DMS53 treated with DMSO at 0.1 percent for 48 hours (cell line): Measurements from ENCODE around the gene PRR9.
"Not testable (repeated sequence)": the region's sequence is repeated elsewhere in the genome, so short reads cannot be mapped to it uniquely, and the experiment has no call there.

Experiments used
- DNase-seq: peaks from one replicate; lab custom pipeline; 2025; ENCODE audit not compliant: unreplicated experiment; lab: John Stamatoyannopoulos, UW

PRR9 gene

DNA sequence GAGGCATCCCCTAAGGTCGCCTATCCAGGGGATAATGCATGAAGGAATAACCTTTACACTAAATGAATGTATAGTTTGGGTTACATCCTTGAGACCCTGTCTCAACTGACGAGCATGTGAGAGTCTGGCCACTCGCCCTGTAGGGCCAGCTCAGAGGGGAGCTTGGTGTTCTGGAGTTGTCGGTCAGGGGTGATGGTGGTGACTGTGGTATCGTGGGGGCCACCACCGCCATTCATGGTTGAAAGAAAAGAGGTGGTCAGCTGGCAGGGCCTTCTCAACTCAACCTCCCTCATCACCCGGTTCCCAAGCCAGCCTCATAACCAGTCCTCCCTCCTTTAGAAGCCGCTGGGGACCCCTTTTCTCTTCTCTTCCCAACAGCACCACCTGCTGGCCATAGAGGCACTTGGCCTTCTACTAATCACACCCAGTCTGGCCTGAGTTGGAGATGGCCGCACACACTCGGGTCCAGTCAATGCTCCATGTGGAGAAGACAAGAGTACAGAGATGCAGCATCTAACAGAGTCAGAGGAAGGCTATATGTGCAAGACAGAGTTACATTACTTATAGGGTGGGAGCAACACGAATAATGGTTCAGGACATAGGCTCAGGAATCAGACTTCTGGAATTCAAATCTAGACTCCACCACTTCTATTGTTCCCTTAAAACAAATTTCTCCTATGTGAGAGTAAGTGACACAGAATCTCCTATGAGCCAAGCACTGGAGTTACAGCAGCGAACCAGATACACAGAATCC lies 11.9 kb downstream of the PRR9 start:
- not testable (repeated sequence) for DNase-seq

GRCh38 chr1:153231363-153231762 lies 14.0 kb downstream of the PRR9 start:
- DNase-seq, result no peak

GRCh38 chr1:153231785-153232184 lies 14.4 kb downstream of the PRR9 start:
- DNase-seq, result no peak

DNA sequence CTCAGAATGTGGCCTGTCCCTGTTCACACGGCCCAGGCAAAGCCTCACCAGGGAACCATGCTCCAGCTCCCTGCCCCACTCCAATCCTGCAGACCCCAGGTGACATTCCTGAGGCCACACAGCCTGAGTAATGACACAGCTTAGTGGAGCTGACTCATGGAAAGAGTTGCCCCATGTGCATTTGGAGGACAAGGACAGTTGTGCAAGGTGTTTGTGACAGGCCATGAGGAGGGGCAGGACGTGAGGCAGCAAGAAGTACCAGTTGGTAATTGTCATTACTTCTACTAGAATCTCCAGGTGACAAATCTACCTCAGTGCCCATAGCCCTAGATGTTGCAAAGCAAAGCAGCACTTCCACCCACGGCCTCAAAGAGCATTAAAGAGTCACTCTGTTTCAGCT lies 15.2 kb downstream of the PRR9 start:
- DNase-seq, result no peak

- DNase-seq, result no peak
These were observed 16.1 kb downstream of the PRR9 start for GRCh38 chr1:153233448-153233847.

DNA sequence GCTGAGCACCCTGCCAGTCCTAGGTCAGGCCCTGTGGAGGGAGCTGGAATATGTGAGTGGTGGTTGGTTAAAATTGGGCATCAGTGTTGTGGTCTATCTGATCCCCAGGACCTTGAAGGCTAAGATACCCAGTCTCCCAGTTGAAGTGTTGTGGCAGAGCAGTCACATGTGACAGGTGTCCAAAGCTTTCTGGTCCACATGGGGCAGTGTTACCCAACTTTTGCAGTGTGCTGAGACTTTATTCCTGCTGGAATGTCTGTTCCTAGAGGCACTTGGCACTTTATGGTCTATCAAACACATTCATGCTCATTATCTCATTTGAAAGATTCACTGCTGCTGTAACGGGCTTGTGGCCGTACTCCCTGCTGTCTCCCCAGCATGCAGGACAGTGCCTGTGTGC lies 21.1 kb downstream of the PRR9 start:
- DNase-seq, result no peak

- DNase-seq, result no peak
These were observed 24.8 kb downstream of the PRR9 start for GRCh38 chr1:153242160-153242559.

- no peak for DNase-seq
These were observed 28.1 kb downstream of the PRR9 start for GRCh38 chr1:153245466-153245865.

DNA sequence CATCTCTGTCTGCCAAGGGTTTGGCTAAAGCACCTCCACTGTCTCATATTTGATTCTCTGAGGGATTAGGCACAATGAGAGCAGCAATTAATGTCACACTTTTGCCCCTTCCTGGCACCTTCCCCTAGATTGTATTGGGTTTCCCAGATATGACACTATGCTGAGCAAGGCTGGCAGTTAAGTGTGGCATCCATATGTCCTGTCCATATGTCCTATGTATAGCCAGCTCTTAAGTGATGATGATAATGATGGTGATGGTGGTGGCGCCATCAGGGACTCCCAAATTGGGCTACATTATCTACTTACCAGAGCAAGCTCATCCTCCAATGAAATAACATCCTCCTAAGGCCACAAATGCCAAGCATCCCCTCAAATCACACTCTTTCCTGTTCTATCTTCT lies 28.6 kb downstream of the PRR9 start:
- no peak for DNase-seq

DNA sequence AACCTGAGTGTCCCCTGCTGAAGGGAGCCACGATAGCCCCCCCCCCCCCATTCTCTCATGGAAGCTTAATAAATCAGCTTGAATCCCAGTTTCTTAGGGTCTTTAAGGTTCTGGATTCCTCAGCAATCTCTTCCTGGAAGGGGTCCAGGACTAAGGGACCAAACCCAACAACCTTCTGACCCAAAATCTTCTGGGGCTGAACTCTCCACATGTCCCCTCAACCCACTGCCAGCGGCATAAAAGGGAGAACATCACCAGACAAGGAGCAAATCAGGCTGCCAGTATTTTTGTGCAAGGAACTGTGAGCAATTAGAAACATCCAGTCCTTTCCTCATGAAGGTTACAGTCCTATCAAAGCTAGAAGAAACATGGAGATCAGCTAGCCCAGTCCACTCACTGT lies 29.4 kb downstream of the PRR9 start:
- no peak for DNase-seq

- no peak for DNase-seq
These were observed 30.9 kb downstream of the PRR9 start for GRCh38 chr1:153248176-153248879.

- no peak for DNase-seq
These were observed 32.8 kb downstream of the PRR9 start for GRCh38 chr1:153250166-153250565.

DNA sequence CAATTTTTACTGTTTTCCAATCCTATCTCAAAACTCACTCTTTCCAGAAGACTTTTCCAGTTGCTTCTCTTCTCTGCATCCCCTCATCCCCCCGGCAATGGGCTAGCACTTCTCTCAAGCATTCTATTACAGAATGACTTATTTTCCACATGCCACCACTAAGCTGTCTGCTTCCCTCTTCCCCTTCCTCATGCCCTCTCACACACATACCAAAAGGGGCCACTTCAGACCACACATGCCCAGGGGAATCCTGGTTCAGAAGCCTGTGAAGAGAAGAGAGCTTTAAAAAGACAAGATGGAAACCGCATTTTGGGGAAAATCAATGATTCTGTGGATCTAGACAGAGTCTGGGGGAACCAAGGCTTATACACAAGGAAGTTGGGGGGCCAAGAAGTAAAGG lies 33.7 kb downstream of the PRR9 start:
- no peak for DNase-seq

- DNase-seq, result no peak
These were observed 34.2 kb downstream of the PRR9 start for GRCh38 chr1:153251562-153251961.

DNA sequence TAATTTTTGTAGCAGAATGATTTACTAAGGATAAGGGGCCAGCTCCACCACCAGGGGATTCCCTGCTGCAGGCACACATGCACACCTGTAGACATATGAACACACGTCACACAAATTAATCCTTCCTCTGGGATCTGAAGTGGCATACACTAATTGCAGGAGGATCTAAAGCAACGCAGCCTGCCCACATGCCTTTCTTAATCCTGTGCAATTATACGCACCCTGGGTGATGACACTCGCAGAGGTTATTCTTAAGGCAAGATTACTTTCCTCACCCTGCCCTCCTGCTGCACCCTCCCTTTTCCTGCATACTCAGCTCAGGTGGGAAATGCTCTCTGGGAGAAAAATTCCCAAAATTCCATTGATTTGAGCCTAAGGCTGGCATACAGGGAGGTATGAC lies 34.6 kb downstream of the PRR9 start:
- DNase-seq, result no peak

DNA sequence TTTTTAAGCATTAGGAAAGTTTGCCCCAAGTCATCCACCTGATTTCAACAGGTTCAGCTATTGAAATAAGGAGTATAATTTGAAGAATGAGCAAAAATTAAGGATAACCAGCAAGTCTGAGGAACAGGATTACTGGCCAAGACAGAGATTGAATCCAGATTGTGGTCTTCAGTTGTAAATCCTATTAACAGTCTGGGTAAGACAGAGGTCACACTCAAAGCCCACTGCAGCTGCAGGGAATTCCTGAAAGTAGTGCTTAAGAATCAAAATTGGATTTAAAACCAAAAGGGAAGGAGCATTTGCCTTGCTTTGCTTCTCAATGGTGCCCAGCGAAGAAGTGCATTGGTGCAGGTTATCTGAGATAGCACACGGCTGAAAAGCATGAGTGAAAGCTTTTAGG lies 35.7 kb downstream of the PRR9 start:
- DNase-seq, result no peak

- DNase-seq, result no peak
These were observed 36.3 kb downstream of the PRR9 start for GRCh38 chr1:153253693-153254092.

GRCh38 chr1:153259387-153259786 lies 42.0 kb downstream of the PRR9 start, which contains the start of gene LORICRIN:
Gene LORICRIN, plus strand, starts transcription at chr1:153259687. Its CDS starts 1,263 bp downstream, at chr1:153260950.
- DNase-seq, result no peak

DNA sequence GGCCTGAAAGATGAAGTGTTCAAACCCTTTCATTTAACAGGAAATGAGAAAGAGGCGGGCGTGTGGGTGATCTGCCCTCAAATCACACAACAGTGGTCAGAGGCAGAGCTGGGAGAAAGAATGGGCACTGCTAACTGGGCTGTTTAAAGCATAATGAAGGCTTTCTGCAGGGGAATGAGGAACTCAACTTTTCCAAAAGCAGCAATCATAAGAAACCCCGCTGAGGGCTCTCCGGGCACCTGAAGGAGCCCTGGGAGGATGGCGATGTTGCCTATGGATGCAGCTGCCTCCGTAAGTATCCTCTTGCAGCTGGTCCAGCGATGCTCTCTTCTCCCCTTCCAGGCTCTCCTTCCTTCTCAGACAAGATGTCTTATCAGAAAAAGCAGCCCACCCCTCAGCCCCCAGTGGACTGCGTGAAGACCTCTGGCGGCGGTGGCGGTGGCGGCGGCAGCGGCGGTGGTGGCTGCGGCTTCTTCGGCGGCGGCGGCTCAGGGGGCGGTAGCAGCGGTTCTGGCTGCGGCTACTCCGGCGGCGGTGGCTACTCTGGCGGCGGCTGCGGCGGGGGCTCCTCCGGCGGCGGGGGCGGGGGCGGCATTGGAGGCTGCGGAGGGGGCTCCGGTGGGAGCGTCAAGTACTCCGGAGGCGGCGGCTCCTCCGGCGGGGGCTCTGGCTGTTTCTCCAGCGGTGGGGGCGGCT lies 43.3 kb downstream of the PRR9 start:
- no peak for DNase-seq

DNA sequence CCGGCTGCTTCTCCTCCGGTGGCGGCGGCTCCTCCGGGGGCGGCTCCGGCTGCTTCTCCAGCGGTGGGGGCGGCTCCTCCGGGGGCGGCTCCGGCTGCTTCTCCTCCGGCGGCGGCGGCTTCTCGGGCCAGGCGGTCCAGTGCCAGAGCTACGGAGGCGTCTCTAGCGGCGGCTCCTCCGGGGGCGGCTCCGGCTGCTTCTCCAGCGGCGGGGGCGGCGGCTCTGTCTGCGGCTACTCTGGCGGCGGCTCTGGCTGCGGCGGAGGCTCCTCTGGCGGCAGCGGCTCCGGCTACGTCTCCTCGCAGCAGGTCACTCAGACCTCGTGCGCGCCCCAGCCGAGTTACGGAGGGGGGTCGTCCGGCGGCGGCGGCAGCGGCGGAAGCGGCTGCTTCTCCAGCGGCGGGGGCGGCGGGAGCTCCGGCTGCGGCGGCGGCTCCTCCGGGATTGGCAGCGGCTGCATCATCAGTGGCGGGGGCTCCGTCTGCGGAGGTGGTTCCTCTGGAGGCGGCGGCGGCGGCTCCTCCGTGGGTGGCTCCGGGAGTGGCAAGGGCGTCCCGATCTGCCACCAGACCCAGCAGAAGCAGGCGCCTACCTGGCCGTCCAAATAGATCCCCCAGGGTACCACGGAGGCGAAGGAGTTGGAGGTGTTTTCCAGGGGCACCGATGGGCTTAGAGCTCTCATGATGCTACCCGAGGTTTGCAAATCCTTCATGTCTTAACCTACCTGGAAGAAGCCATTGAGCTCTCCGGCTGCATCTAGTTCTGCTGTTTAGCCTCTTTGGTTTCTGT lies 44.1 kb downstream of the PRR9 start:
- DNase-seq, result no peak

- DNase-seq, result no peak
These were observed 44.6 kb downstream of the PRR9 start for GRCh38 chr1:153262070-153262366.
